PFSK-1 (cell line): ENCODE measurements around the gene SKAP1.

ENCODE experiments used
- FOXP2 ChIP-seq: optimal IDR thresholded peaks from 2 replicates; pipeline ENCODE3; 2011; ENCODE audit warnings: borderline replicate concordance, control low read depth, inconsistent platforms; ENCODE audit not compliant: insufficient read depth; ENCODE audit errors: extremely low read length, extremely low read depth
- POLR2AphosphoS5 ChIP-seq: IDR thresholded peaks from 2 replicates; pipeline ENCODE4 v1.6.1; 2012; ENCODE audit warnings: low read depth, mild to moderate bottlenecking, control low read depth, low read length, moderate library complexity
- SIN3A ChIP-seq: IDR thresholded peaks from 2 replicates; pipeline ENCODE4 v1.6.1; 2012; ENCODE audit warnings: mild to moderate bottlenecking, low read length, moderate library complexity, borderline replicate concordance; ENCODE audit not compliant: insufficient read depth
- TAF1 ChIP-seq: IDR thresholded peaks from 2 replicates; pipeline ENCODE4 v1.6.1; 2012; ENCODE audit warnings: low read length, control low read depth, borderline replicate concordance; ENCODE audit not compliant: insufficient read depth
- TF ChIP-seq, protein P1 (sequence below), 2 experiments: IDR thresholded peaks; 2 replicates each; pipeline versions ENCODE4 v1.6.1 to v1.8.0; 2011 to 2012; ENCODE audit warnings: low read depth in 2 of 2, low read length in 2 of 2, control low read depth in 1 of 2, inconsistent platforms in 1 of 2, mild to moderate bottlenecking in 1 of 2, moderate library complexity in 1 of 2; ENCODE audit not compliant: insufficient read depth in 1 of 2

Gene SKAP1

DNA sequence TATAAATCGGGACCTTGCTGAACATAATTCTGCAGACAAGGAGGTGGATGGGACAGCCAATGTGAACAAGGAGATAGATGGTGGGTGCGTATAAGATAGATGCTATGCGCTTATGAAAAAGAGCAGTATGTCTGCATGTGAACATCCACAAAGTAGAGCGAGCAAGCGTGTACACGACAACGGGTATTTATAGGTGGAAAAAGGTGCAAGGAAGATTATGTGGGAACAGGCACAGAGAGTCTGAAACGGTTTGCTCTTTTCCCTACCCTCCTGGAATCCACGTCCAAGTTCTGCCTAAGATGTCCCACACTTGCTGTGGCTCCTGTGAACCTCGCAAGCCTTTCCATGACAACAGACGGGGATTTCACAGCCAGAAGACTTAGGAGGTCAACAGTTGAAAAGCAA, 279.4 kb downstream of the SKAP1 start:
- no peak for TF ChIP-seq TAF1
- TF ChIP-seq SIN3A = no peak
- TF ChIP-seq POLR2AphosphoS5 = no peak
- TF ChIP-seq, protein P1, sequence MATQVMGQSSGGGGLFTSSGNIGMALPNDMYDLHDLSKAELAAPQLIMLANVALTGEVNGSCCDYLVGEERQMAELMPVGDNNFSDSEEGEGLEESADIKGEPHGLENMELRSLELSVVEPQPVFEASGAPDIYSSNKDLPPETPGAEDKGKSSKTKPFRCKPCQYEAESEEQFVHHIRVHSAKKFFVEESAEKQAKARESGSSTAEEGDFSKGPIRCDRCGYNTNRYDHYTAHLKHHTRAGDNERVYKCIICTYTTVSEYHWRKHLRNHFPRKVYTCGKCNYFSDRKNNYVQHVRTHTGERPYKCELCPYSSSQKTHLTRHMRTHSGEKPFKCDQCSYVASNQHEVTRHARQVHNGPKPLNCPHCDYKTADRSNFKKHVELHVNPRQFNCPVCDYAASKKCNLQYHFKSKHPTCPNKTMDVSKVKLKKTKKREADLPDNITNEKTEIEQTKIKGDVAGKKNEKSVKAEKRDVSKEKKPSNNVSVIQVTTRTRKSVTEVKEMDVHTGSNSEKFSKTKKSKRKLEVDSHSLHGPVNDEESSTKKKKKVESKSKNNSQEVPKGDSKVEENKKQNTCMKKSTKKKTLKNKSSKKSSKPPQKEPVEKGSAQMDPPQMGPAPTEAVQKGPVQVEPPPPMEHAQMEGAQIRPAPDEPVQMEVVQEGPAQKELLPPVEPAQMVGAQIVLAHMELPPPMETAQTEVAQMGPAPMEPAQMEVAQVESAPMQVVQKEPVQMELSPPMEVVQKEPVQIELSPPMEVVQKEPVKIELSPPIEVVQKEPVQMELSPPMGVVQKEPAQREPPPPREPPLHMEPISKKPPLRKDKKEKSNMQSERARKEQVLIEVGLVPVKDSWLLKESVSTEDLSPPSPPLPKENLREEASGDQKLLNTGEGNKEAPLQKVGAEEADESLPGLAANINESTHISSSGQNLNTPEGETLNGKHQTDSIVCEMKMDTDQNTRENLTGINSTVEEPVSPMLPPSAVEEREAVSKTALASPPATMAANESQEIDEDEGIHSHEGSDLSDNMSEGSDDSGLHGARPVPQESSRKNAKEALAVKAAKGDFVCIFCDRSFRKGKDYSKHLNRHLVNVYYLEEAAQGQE (IDR thresholded peaks at IDR 0.05; ENCODE audit: insufficient read depth in 1 of 2, low read depth in 2 of 2, low read length in 2 of 2) = no peak

DNA sequence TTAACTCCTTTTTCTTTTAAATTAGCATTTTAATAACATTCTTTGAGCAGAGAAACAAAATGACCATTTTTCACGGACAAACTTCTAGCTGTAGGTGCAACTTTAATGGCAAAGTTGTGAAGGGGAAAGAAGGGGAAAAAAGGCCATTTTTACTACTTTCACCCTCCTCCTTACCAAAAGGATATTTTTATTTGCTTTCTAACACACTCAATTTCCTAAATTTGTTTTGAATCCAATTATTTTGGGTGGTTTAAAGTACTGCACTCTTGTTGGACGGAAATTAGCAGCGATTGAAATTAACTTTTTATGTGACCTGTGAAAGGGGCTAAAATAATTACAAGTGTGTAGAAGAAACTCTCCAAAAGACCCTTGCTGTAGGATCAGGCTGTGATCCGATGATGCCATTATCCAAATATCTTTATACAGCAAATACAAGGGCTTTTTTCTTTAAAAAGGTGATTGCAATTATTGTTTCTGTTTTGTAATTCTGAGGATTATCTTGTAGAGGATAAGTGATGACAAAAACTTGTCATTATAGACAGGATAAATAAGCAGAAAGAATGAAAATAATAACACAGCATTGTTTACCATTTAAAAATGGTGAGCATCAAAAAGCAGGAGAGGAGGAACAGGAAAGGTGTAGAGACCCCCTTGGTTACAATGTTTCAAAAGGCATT, 280.1 kb downstream of the SKAP1 start:
- TF ChIP-seq, protein P1 (IDR thresholded peaks at IDR 0.05; ENCODE audit: insufficient read depth in 1 of 2, low read depth in 2 of 2, low read length in 2 of 2) = no peak

GRCh38 chr17:48148854-48149786, 280.9 kb downstream of the SKAP1 start:
- no peak for TF ChIP-seq SIN3A
- TF ChIP-seq, protein P1 (IDR thresholded peaks at IDR 0.05; ENCODE audit: insufficient read depth in 1 of 2, low read depth in 2 of 2, low read length in 2 of 2) = no peak
- TF ChIP-seq FOXP2 = no peak
- no peak for TF ChIP-seq TAF1
- TF ChIP-seq POLR2AphosphoS5 = no peak

DNA sequence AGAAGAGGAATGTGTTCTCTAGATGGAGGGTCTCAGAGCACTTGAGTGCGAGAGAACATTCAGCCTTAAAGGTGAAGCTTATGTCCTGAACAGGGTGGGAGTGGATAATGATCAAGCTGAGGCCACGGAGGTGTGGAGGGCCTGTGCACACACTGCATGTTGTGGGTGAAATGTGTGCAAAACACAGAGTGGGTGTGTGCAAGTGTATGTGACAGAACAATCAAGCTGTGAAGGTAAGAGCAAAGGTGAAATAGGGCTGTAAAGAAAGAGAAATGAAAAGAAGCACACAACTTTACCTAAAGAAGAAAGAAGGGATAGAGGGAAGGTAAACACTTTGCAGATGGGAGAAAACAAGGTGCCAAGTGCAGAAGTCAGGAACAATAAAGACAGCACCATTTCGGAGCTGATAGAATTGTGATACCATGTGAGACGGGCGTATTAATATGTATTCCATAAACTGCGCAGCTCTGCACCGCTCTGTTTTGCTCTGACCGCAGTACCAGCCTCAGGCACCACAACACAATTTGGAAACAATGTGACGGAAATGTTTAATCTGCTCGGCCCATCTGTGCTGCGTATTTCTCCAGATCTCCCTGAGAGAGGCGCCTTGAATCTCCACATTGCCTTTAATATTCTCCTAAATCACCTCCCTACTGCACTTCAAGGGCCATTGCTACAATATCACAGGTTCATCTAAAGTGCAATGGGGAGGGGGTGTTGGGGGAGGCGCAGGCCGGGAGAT, 281.8 kb downstream of the SKAP1 start:
- TF ChIP-seq SIN3A = no peak
- TF ChIP-seq TAF1 = no peak
- no peak for TF ChIP-seq POLR2AphosphoS5
- TF ChIP-seq FOXP2 = no peak
- TF ChIP-seq, protein P1 (IDR thresholded peaks at IDR 0.05; ENCODE audit: insufficient read depth in 1 of 2, low read depth in 2 of 2, low read length in 2 of 2) = no peak
